Keratinocyte (primary cell): ENCODE measurements around the gene GID4. TPM values are rescaled to one million over a fixed set of nuclear protein-coding genes. Genes with fewer than 3 reads are reported as not detected.

Experiments used
- DNase-seq: peaks from one replicate; pipeline ENCODE4 v3.0.0-alpha.2; 2011; ENCODE audit warnings: low read depth, missing footprints, low spot score
- FAIRE-seq: peaks from 2 replicates; lab custom pipeline; 2011; peaks lifted over from hg19 to GRCh38; lab: Jason Lieb, UNC
- H2AFZ ChIP-seq: 2 replicates; pipeline ENCODE4 v1.6.0; 2012; ENCODE audit warnings: low read length, control low read depth, inconsistent platforms; ENCODE audit not compliant: control insufficient read depth
- H3K27ac ChIP-seq: 2 replicates; pipeline ENCODE4 v1.5.1; 2011; ENCODE audit warnings: low read length; ENCODE audit not compliant: control insufficient read depth, insufficient read depth
- H3K27me3 ChIP-seq: 3 replicates; pipeline ENCODE4 v1.6.0; 2011; ENCODE audit warnings: low read length; ENCODE audit not compliant: control insufficient read depth, insufficient read depth; ENCODE audit errors: extremely low read depth
- H3K36me3 ChIP-seq, 2 experiments: 2 replicates in 1 of 2; 3 replicates in 1 of 2; pipeline ENCODE4 v1.5.1; 2011; ENCODE audit warnings: low read length in 2 of 2, mild to moderate bottlenecking in 1 of 2; ENCODE audit not compliant: control insufficient read depth in 2 of 2, insufficient read depth in 2 of 2; ENCODE audit errors: extremely low read depth in 1 of 2
- H3K4me1 ChIP-seq: 3 replicates; pipeline ENCODE4 v1.5.1; 2011; ENCODE audit warnings: low read length; ENCODE audit not compliant: control insufficient read depth, insufficient read depth; ENCODE audit errors: extremely low read depth
- H3K4me2 ChIP-seq: 3 replicates; pipeline ENCODE4 v1.6.0; 2011; ENCODE audit warnings: low read depth, low read length; ENCODE audit not compliant: control insufficient read depth, insufficient read depth; ENCODE audit errors: extremely low read depth
- H3K4me3 ChIP-seq, 3 experiments: fragments of 200-600 bp in 1 of 3; sonication (generic) in 1 of 3; 2 replicates in 2 of 3; 3 replicates in 1 of 3; pipeline ENCODE4 v1.5.1; 2011 to 2016; ENCODE audit warnings: low read length in 3 of 3, mild to moderate bottlenecking in 3 of 3, control low read depth in 2 of 3, inconsistent platforms in 1 of 3, low read depth in 1 of 3, mixed read lengths in 1 of 3, mixed run types in 1 of 3, moderate library complexity in 1 of 3; ENCODE audit not compliant: control insufficient read depth in 2 of 3, insufficient read depth in 2 of 3; ENCODE audit errors: extremely low read depth in 1 of 3
- H3K79me2 ChIP-seq: 2 replicates; pipeline ENCODE4 v1.6.0; 2012; ENCODE audit warnings: low read length; ENCODE audit not compliant: control insufficient read depth, insufficient read depth
- H3K9ac ChIP-seq: 3 replicates; pipeline ENCODE4 v1.6.0; 2011; ENCODE audit warnings: low read length; ENCODE audit not compliant: control insufficient read depth, insufficient read depth; ENCODE audit errors: extremely low read depth
- H3K9me1 ChIP-seq: 3 replicates; pipeline ENCODE4 v1.6.0; 2011; ENCODE audit warnings: low read length; ENCODE audit not compliant: control insufficient read depth, insufficient read depth; ENCODE audit errors: extremely low read depth
- H3K9me3 ChIP-seq: 2 replicates; pipeline ENCODE4 v1.5.1; 2012; ENCODE audit warnings: low read depth, low read length; ENCODE audit not compliant: control insufficient read depth
- H4K20me1 ChIP-seq: 3 replicates; pipeline ENCODE4 v1.6.0; 2011; ENCODE audit warnings: low read length; ENCODE audit not compliant: control insufficient read depth, insufficient read depth; ENCODE audit errors: extremely low read depth
- CTCF ChIP-seq, 3 experiments: IDR thresholded peaks in 1 of 3; conservative IDR thresholded peaks in 1 of 3; optimal IDR thresholded peaks in 1 of 3; 2 replicates in 2 of 3; 3 replicates in 1 of 3; pipeline versions ENCODE3 to v1.5.1; 2011; ENCODE audit warnings: low read length in 3 of 3, mild to moderate bottlenecking in 3 of 3, moderate library complexity in 2 of 3, control low read depth in 1 of 3, inconsistent platforms in 1 of 3; ENCODE audit not compliant: insufficient read depth in 2 of 3; ENCODE audit errors: extremely low read depth in 1 of 3
- EZH2 ChIP-seq: IDR thresholded peaks from one replicate; pipeline ENCODE4 v1.6.1; 2012; ENCODE audit warnings: inconsistent platforms, mild to moderate bottlenecking, low read length, moderate library complexity
- dilution Hi-C: fragments of 300-500 bp; cut with MboI; formaldehyde crosslinking; loops from one replicate; pipeline ENCODE4 v1.7.0; 2020; ENCODE audit warnings: low sequenced_read_pairs; ENCODE audit not compliant: extremely low pct_ligation_motif_present
- polyA plus RNA-seq, 5 experiments: library from polyadenylated mRNA; depleted of rRNA in 3 of 5; stranded (reverse) in 3 of 5; stranded (forward) in 1 of 5; unstranded in 1 of 5; fragments of >200 nt; gene quantifications; 1 replicate in 1 of 5; 2 replicates in 3 of 5; 3 replicates in 1 of 5; pipeline versions ENCODE4 v1.2.1 to v1.2.3, GENCODE V29; 2011 to 2012; ENCODE audit warnings: missing spikeins in 2 of 5, low read depth in 1 of 5, low replicate concordance in 1 of 5

GID4 gene
- polyA plus RNA-seq, 1 donor (not counting 4 experiments of a cell fraction or from before 2014, with no cell fraction given): 16.8 TPM

DNA sequence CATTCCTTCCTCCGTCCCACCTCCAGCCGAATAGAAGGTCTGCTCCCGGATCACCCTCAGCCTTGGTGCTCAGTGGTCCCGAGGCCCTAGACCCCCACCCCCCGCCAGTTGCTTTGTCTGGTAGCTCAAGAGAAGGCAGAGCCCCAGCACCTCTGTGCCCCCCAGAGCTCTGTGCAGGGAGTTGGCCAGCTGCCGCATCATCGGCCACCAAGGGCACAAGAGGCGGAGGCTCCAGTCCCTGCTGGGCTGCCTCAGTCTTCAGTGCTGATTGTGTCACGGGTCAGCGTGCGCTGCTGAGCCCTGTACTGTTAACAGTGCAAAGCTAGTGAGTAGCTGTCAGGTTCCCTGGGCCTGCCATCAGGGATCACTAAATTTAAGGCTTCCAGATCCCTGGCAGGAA is 26.3 kb downstream of the GID4 start:
- DNase-seq: no peak
- no peaks in the 10 kb centered on the region for H3K9me3 ChIP-seq
- no peaks in the 10 kb centered on the region for H4K20me1 ChIP-seq
- no peak overlapping the region for H2AFZ ChIP-seq
- dilution Hi-C loops: no loop called here
- FAIRE-seq: no peak
- TF ChIP-seq CTCF (optimal IDR thresholded peaks at IDR 0.05 in 1 of 3, IDR thresholded peaks at IDR 0.05 in 1 of 3, conservative IDR thresholded peaks at IDR 0.05 in 1 of 3; ENCODE audit: extremely low read depth in 1 of 3, insufficient read depth in 2 of 3, low read length in 3 of 3) (no peak), EZH2 (no peak)
- H3K27ac ChIP-seq: no peak overlapping the region
- H3K36me3 ChIP-seq: peaks cover 17 to 32% of the 10 kb centered on the region in 2 experiments
- H3K27me3 ChIP-seq: no peaks in the 10 kb centered on the region
- H3K4me1 ChIP-seq: peaks cover 8% of the 10 kb centered on the region
- no peak overlapping the region for H3K9ac ChIP-seq
- H3K4me3 ChIP-seq: no peak overlapping the region
- H3K4me2 ChIP-seq: no peak overlapping the region
- H3K9me1 ChIP-seq: no peaks in the 10 kb centered on the region
- H3K79me2 ChIP-seq: no peaks in the 10 kb centered on the region

GRCh38 chr17:18066866-18067265 is 27.7 kb downstream of the GID4 start:
- Histone ChIP-seq H4K20me1 (no peaks in the 10 kb centered on the region), H3K9me1 (no peaks in the 10 kb centered on the region), H3K4me1 (peaks cover 13% of the 10 kb centered on the region), H3K4me2 (no peak overlapping the region), H2AFZ (no peak overlapping the region), H3K9ac (no peak overlapping the region), H3K9me3 (no peaks in the 10 kb centered on the region), H3K4me3 (no peak overlapping the region), H3K36me3 (peaks cover 13 to 23% of the 10 kb centered on the region in 2 experiments), H3K27ac (no peak overlapping the region), H3K79me2 (no peaks in the 10 kb centered on the region), H3K27me3 (no peaks in the 10 kb centered on the region)
- DNase-seq: no peak
- FAIRE-seq: no peak
- dilution Hi-C loops: no loop called here
- TF ChIP-seq EZH2: no peak
- no peak for TF ChIP-seq CTCF (optimal IDR thresholded peaks at IDR 0.05 in 1 of 3, IDR thresholded peaks at IDR 0.05 in 1 of 3, conservative IDR thresholded peaks at IDR 0.05 in 1 of 3; ENCODE audit: extremely low read depth in 1 of 3, insufficient read depth in 2 of 3, low read length in 3 of 3)
